Prostate gland (tissue), 2 donors: ENCODE measurements around the gene NEDD8. TPM values are rescaled to one million over a fixed set of nuclear protein-coding genes. Genes with fewer than 3 reads are reported as not detected.

ENCODE experiments used
- DNase-seq: peaks from one replicate; pipeline ENCODE4 v3.0.0-alpha.2; 2019; ENCODE audit warnings: low spot score
- H3K27ac ChIP-seq, 2 donors: fragments of 200-600 bp; sonication (generic); 2 replicates each; pipeline ENCODE4 v1.5.1; 2017 to 2019
- H3K27me3 ChIP-seq: fragments of 200-600 bp; sonication (generic); replicated peaks from 2 replicates; pipeline ENCODE4 v1.5.1; 2019; ENCODE audit not compliant: insufficient read depth
- H3K36me3 ChIP-seq, 2 donors: fragments of 200-600 bp; sonication (generic); 1 replicate in 1 of 2; 2 replicates in 1 of 2; pipeline versions ENCODE4 v1.5.1 to v1.8.1; 2017 to 2019
- H3K4me1 ChIP-seq: fragments of 200-600 bp; sonication (generic); replicated peaks from 2 replicates; pipeline ENCODE4 v1.5.1; 2019
- H3K4me3 ChIP-seq, 2 donors: fragments of 200-600 bp; sonication (generic); 2 replicates each; pipeline ENCODE4 v1.5.1; 2017 to 2019
- H3K9me3 ChIP-seq: fragments of 200-600 bp; sonication (generic); 2 replicates; pipeline ENCODE4 v1.5.1; 2017
- CTCF ChIP-seq, 4 experiments: fragments of 200-600 bp in 2 of 4; fragments of 450-650 bp in 2 of 4; sonication (generic) in 2 of 4; IDR thresholded peaks; 1 replicate in 3 of 4; 2 replicates in 1 of 4; pipeline ENCODE4 v1.5.1; 2016 to 2019; ENCODE audit warnings: antibody characterized with exemption in 4 of 4, mild to moderate bottlenecking in 2 of 4, moderate library complexity in 2 of 4
- POLR2A ChIP-seq: fragments of 450-650 bp; IDR thresholded peaks from one replicate; pipeline ENCODE4 v1.6.1; 2016; ENCODE audit warnings: antibody characterized with exemption, mild to moderate bottlenecking
- POLR2AphosphoS5 ChIP-seq: sonication (generic); formaldehyde crosslinking; IDR thresholded peaks from one replicate; pipeline ENCODE4 v1.6.1; 2017; ENCODE audit warnings: antibody characterized with exemption
- WGBS: methylation state at CpG from one replicate; pipeline ENCODE4 v1.1.5; 2018; 5-methylcytosine and 5-hydroxymethylcytosine counted together
- intact Hi-C: fragments of 100-400 bp; cut with DNase I; formaldehyde crosslinking; loops from one replicate; pipeline ENCODE4 v1.14.2; 2022
- total RNA-seq, 2 donors: library from RNA; depleted of rRNA; stranded (reverse); fragments of >200 nt; gene quantifications; one replicate each; pipeline ENCODE4 v1.1.0, GENCODE V29; 2016

NEDD8 gene
- total RNA-seq, 2 donors from 2014 or later = 114 to 185 TPM

- 88% methylated on average over 2 of the region's 2 CpGs for WGBS
- Histone ChIP-seq H3K36me3 (no peaks in the 10 kb centered on the region), H3K27me3 (no peaks in the 10 kb centered on the region), H3K9me3 (no peaks in the 10 kb centered on the region), H3K27ac (no peak overlapping the region), H3K4me1 (no peaks in the 10 kb centered on the region), H3K4me3 (no peak overlapping the region)
- TF ChIP-seq CTCF (IDR thresholded peaks at IDR 0.05) = no peak
- TF ChIP-seq POLR2AphosphoS5 = no peak
- TF ChIP-seq POLR2A = no peak
- intact Hi-C loops = no loop called here
- DNase-seq = no peak
These were observed 40.3 kb upstream of the NEDD8 start for GRCh38 chr14:24272467-24272866.

GRCh38 chr14:24271834-24272263 is 39.7 kb upstream of the NEDD8 start:
- intact Hi-C loops = loop anchor here (1.0 kb wide), 1 partner anchor 27 kb away; the partner anchor contains the start of genes DHRS1 and NOP9
- TF ChIP-seq POLR2AphosphoS5 (no peak), CTCF (IDR thresholded peaks at IDR 0.05) (no peak), POLR2A (no peak)
- Histone ChIP-seq H3K4me1 (no peaks in the 10 kb centered on the region), H3K4me3 (peak overlapping the region; percentile 74 to 99), H3K36me3 (no peaks in the 10 kb centered on the region), H3K9me3 (no peaks in the 10 kb centered on the region), H3K27me3 (no peaks in the 10 kb centered on the region), H3K27ac (peak overlapping the region; percentile 87 to 96)
- 9% methylated on average over 3 of the region's 3 CpGs for WGBS
- no peak for DNase-seq

GRCh38 chr14:24271134-24271833 is 39.1 kb upstream of the NEDD8 start, which contains the start of gene RABGGTA:
Gene RABGGTA, minus strand, starts transcription at chr14:24271597. Its CDS starts 482 bp downstream, at chr14:24271115.
- H3K36me3 ChIP-seq = peaks cover 0 to 3% of the 10 kb centered on the region in 2 donors
- under 1% methylated on average over 54 of the region's 61 CpGs for WGBS
- no peaks in the 10 kb centered on the region for H3K4me1 ChIP-seq
- TF ChIP-seq POLR2AphosphoS5 (peak; percentile 85), CTCF (IDR thresholded peaks at IDR 0.05) (peak; percentile 25 to 89 (median 78)), POLR2A (peak; percentile 70)
- H3K4me3 ChIP-seq = peak within 1 kb of the TSS; percentile 74 to 99
- intact Hi-C loops = loop anchor here (1.0 kb wide), 1 partner anchor 28 kb away; the partner anchor contains the start of genes DHRS1 and NOP9
- peak within 1 kb of the TSS; percentile 87 to 96 for H3K27ac ChIP-seq
- no peaks in the 10 kb centered on the region for H3K9me3 ChIP-seq
- peak; percentile 83 for DNase-seq
- no peaks in the 10 kb centered on the region for H3K27me3 ChIP-seq

GRCh38 chr14:24270537-24271133 is 38.5 kb upstream of the NEDD8 start:
- no peaks in the 10 kb centered on the region for H3K27me3 ChIP-seq
- no peak for DNase-seq
- intact Hi-C loops = loop anchor here (1.0 kb wide), 1 partner anchor 29 kb away; the partner anchor contains the start of genes DHRS1 and NOP9
- peaks cover 0 to 6% of the 10 kb centered on the region in 2 donors for H3K36me3 ChIP-seq
- H3K4me1 ChIP-seq = no peaks in the 10 kb centered on the region
- peak overlapping the region; percentile 74 to 99 for H3K4me3 ChIP-seq
- TF ChIP-seq CTCF (IDR thresholded peaks at IDR 0.05) = no peak
- no peak for TF ChIP-seq POLR2AphosphoS5
- no peak for TF ChIP-seq POLR2A
- no peaks in the 10 kb centered on the region for H3K9me3 ChIP-seq
- WGBS = 23% methylated on average over 13 of the region's 13 CpGs
- H3K27ac ChIP-seq = peak overlapping the region; percentile 87 to 96
